ENCODE measurements around the gene HIBCH. TPM values are rescaled to one million over a fixed set of nuclear protein-coding genes. Genes with fewer than 3 reads are reported as not detected.
A peak's percentile ranks its signal among the peaks of the same experiment; 100 is the strongest.

Gene HIBCH, protein sequence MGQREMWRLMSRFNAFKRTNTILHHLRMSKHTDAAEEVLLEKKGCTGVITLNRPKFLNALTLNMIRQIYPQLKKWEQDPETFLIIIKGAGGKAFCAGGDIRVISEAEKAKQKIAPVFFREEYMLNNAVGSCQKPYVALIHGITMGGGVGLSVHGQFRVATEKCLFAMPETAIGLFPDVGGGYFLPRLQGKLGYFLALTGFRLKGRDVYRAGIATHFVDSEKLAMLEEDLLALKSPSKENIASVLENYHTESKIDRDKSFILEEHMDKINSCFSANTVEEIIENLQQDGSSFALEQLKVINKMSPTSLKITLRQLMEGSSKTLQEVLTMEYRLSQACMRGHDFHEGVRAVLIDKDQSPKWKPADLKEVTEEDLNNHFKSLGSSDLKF
- total RNA-seq, result 35.7 TPM
- polyA plus RNA-seq (ENCODE audit: insufficient read depth, low read depth, low replicate concordance), result 115 TPM
- long read RNA-seq, donor 1, transcript HIBCH-201 (14 exons, 1,939 nt), result major isoform, 11 of 12 reads
- long read RNA-seq, donor 1, partial matches to known transcripts, result 0 of 12 reads
- long read RNA-seq, donor 1, other reads (novel, unspliced or antisense), result 0 of 12 reads
- long read RNA-seq, donor 2, transcript HIBCH-201 (14 exons, 1,939 nt), result major isoform, 11 of 13 reads
- long read RNA-seq, donor 2, partial matches to known transcripts, result 0 of 13 reads
- long read RNA-seq, donor 2, other reads (novel, unspliced or antisense), result 0 of 13 reads
- long read RNA-seq, donor 3, transcript HIBCH-201 (14 exons, 1,939 nt), result major isoform, 19 of 26 reads
- long read RNA-seq, donor 3, partial matches to known transcripts, result 5 of 26 reads
- long read RNA-seq, donor 3, other reads (novel, unspliced or antisense), result 0 of 26 reads
- long read RNA-seq, donor 4, transcript HIBCH-201 (14 exons, 1,939 nt), result major isoform, 21 of 28 reads
- long read RNA-seq, donor 4, partial matches to known transcripts, result 5 of 28 reads
- long read RNA-seq, donor 4, other reads (novel, unspliced or antisense), result 0 of 28 reads
- long read RNA-seq, donor 5, partial matches to known transcripts, result 0 of 2 reads
- long read RNA-seq, donor 5, other reads (novel, unspliced or antisense), result 0 of 2 reads
- long read RNA-seq, donor 6, transcript HIBCH-201 (14 exons, 1,939 nt), result major isoform, 29 of 40 reads
- long read RNA-seq, donor 6, partial matches to known transcripts, result 9 of 40 reads
- long read RNA-seq, donor 6, other reads (novel, unspliced or antisense), result 0 of 40 reads
- long read RNA-seq, donor 7, transcript HIBCH-201 (14 exons, 1,939 nt), result major isoform, 31 of 54 reads
- long read RNA-seq, donor 7, partial matches to known transcripts, result 7 of 54 reads
- long read RNA-seq, donor 7, other reads (novel, unspliced or antisense), result 15 of 54 reads
- long read RNA-seq, donor 8, transcript HIBCH-201 (14 exons, 1,939 nt), result major isoform, 7 of 26 reads
- long read RNA-seq, donor 8, partial matches to known transcripts, result 18 of 26 reads
- long read RNA-seq, donor 8, other reads (novel, unspliced or antisense), result 0 of 26 reads
- long read RNA-seq, donor 9, transcript HIBCH-201 (14 exons, 1,939 nt), result major isoform, 6 of 7 reads
- long read RNA-seq, donor 9, partial matches to known transcripts, result 0 of 7 reads
- long read RNA-seq, donor 9, other reads (novel, unspliced or antisense), result 0 of 7 reads
- long read RNA-seq, donor 10, transcript HIBCH-201 (14 exons, 1,939 nt), result major isoform, 9 of 14 reads
- long read RNA-seq, donor 10, partial matches to known transcripts, result 5 of 14 reads
- long read RNA-seq, donor 10, other reads (novel, unspliced or antisense), result 0 of 14 reads

DNA sequence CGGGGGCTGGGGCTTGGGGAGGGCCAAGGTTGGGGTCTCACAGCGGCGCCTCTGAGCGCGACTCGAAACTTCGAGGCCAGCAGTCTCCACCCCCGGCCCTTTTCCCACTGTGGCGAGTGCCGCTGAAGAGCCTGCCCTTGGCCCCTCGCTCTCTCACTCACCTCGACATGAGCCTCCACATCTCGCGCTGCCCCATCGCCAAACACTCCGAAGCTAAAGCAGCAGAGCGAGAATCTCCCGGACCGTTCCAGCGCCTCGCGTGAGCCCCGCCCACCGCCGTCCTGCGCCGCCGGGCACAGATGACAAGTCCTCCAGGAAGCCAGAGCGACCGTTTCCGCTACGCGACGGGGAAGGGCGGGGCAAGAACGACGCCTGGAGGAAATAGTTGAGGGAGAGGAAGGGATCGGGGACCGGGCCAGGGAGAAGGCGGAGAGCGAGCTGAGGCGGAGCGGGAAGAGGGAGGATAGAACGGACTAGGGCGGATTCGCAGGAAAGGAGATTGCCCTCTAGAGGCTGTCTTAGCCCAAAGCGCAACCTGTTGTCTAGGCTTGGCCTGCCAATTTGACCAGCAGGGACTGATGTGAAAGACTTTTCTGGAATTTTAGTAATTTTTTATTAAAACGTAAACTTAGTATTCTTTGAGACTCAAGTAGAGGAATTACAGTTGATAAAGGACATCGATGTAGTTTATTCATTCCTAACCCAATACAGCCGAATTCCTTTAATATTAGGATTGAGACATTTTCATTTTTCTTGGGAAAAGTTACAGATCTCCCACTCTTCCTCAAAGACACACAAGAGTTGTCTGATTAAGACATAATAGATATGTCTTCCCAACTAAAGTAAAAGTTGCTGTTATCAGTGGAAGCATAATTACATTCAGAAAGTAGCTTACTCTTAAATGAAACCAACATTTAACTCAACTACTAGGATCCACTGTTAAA lies at the start of gene HIBCH:
HIBCH (minus strand) TSS at position 272 of the 944 bp plus-strand sequence; CDS start at position 196, 76 bp downstream.
- Histone ChIP-seq H3K9ac (ENCODE audit: low read length in 3 of 3) (peak within 1 kb of the TSS; percentile 73 to 93 (median 90)), H3K27ac (ENCODE audit: low read depth in 2 of 2, low read length in 2 of 2) (peak within 1 kb of the TSS; percentile 92 to 98), H3K9me3 (ENCODE audit: control insufficient read depth in 2 of 3, insufficient read depth in 1 of 3, low read length in 3 of 3) (no peaks in the 10 kb centered on the region), H3K36me3 (ENCODE audit: control insufficient read depth in 2 of 3, insufficient read depth in 3 of 3, low read length in 3 of 3) (no peaks in the 10 kb centered on the region), H3K4me1 (ENCODE audit: control insufficient read depth in 2 of 3, insufficient read depth in 2 of 3, low read depth in 1 of 3, low read length in 3 of 3) (peaks cover 0 to 13% (median 9%) of the 10 kb centered on the region in 3 donors), H3K27me3 (ENCODE audit: control insufficient read depth, insufficient read depth, low read length) (no peaks in the 10 kb centered on the region), H3K4me3 (ENCODE audit: low read length in 3 of 3) (peak within 1 kb of the TSS; percentile 86 to 96 (median 94))
- FAIRE-seq (peak; percentile 99), DNase-seq (peak; percentile 99 to 100 (median 99))
- TF ChIP-seq, protein P1, sequence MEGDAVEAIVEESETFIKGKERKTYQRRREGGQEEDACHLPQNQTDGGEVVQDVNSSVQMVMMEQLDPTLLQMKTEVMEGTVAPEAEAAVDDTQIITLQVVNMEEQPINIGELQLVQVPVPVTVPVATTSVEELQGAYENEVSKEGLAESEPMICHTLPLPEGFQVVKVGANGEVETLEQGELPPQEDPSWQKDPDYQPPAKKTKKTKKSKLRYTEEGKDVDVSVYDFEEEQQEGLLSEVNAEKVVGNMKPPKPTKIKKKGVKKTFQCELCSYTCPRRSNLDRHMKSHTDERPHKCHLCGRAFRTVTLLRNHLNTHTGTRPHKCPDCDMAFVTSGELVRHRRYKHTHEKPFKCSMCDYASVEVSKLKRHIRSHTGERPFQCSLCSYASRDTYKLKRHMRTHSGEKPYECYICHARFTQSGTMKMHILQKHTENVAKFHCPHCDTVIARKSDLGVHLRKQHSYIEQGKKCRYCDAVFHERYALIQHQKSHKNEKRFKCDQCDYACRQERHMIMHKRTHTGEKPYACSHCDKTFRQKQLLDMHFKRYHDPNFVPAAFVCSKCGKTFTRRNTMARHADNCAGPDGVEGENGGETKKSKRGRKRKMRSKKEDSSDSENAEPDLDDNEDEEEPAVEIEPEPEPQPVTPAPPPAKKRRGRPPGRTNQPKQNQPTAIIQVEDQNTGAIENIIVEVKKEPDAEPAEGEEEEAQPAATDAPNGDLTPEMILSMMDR (IDR thresholded peaks at IDR 0.05; ENCODE audit: borderline replicate concordance, extremely low read depth, insufficient read depth), result peak; percentile 73
- intact Hi-C loops (cut with DNase I), result loop anchor here (5.0 kb wide), 1 partner anchor 162 kb away; no protein-coding TSS in a partner anchor

DNA sequence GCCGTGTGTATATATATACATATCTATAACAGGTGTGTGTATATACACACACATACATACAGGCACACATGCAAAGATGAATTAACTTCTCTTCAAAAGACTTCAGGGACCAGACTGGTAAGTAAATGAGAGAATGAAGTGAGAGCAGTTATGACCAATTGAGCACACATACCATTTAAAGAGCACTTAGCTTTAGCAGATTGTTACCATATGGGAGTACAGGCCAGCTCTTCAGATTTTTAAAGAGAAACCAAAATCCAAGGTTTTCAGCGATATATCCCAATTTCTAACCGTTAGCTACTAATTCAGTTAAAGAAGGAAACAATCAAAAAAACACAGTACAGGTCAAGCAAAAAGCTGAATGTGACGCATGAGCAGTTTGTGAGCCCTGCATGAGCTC lies 47.5 kb upstream of the HIBCH start:
- peaks cover 0 to 11% (median 9%) of the 10 kb centered on the region in 3 donors for H3K36me3 ChIP-seq (ENCODE audit: control insufficient read depth in 2 of 3, insufficient read depth in 3 of 3, low read length in 3 of 3)
- intact Hi-C loops (cut with DNase I), result no loop called here
- no peak overlapping the region for H3K9ac ChIP-seq (ENCODE audit: low read length in 3 of 3)
- TF ChIP-seq, protein P1 (IDR thresholded peaks at IDR 0.05; ENCODE audit: borderline replicate concordance, extremely low read depth, insufficient read depth), result no peak
- FAIRE-seq, result no peak
- H3K4me3 ChIP-seq (ENCODE audit: low read length in 3 of 3), result no peak overlapping the region
- no peak for DNase-seq
- H3K9me3 ChIP-seq (ENCODE audit: control insufficient read depth in 2 of 3, insufficient read depth in 1 of 3, low read length in 3 of 3), result no peaks in the 10 kb centered on the region
- H3K4me1 ChIP-seq (ENCODE audit: control insufficient read depth in 2 of 3, insufficient read depth in 2 of 3, low read depth in 1 of 3, low read length in 3 of 3), result no peaks in the 10 kb centered on the region
- no peaks in the 10 kb centered on the region for H3K27me3 ChIP-seq (ENCODE audit: control insufficient read depth, insufficient read depth, low read length)
- H3K27ac ChIP-seq (ENCODE audit: low read depth in 2 of 2, low read length in 2 of 2), result no peak overlapping the region

Data from kidney (tissue), 22 donors.